GM23248 (cell line): ENCODE measurements around the gene TRIM52. TPM values are rescaled to one million over a fixed set of nuclear protein-coding genes. Genes with fewer than 3 reads are reported as not detected.
"Not testable (repeated sequence)": the region's sequence is repeated elsewhere in the genome, so short reads cannot be mapped to it uniquely, and the experiment has no call there.

Experiments used
- DNase-seq: peaks from one replicate; pipeline ENCODE4 v3.0.0-alpha.2; 2015
- H2AFZ ChIP-seq: fragments of 200-600 bp; sonication (generic); 2 replicates; pipeline ENCODE4 v1.6.1; 2016; ENCODE audit warnings: antibody characterized with exemption
- H3F3A ChIP-seq: fragments of 200-600 bp; sonication (generic); 2 replicates; pipeline ENCODE4 v1.6.1; 2016; ENCODE audit warnings: mild to moderate bottlenecking, antibody characterized with exemption, mixed run types; ENCODE audit not compliant: insufficient read depth
- H3K27ac ChIP-seq: fragments of 200-600 bp; sonication (generic); 2 replicates; pipeline ENCODE4 v1.5.1; 2016; ENCODE audit warnings: mild to moderate bottlenecking
- H3K27me3 ChIP-seq: fragments of 200-600 bp; sonication (generic); replicated peaks from 2 replicates; pipeline ENCODE4 v1.6.1; 2016; ENCODE audit warnings: mild to moderate bottlenecking; ENCODE audit not compliant: insufficient read depth
- H3K36me3 ChIP-seq: fragments of 200-600 bp; sonication (generic); 2 replicates; pipeline ENCODE4 v1.6.1; 2016; ENCODE audit warnings: low read depth, mild to moderate bottlenecking
- H3K4me1 ChIP-seq: fragments of 200-600 bp; sonication (generic); 2 replicates; pipeline ENCODE4 v1.6.1; 2016; ENCODE audit warnings: mild to moderate bottlenecking; ENCODE audit not compliant: insufficient read depth
- H3K4me2 ChIP-seq: fragments of 200-600 bp; sonication (generic); one replicate; pipeline ENCODE4 v1.6.1; 2016; ENCODE audit warnings: mild to moderate bottlenecking; ENCODE audit not compliant: unreplicated experiment
- H3K4me3 ChIP-seq: fragments of 200-600 bp; sonication (generic); 2 replicates; pipeline ENCODE4 v1.5.1; 2016; ENCODE audit warnings: mild to moderate bottlenecking
- H3K79me2 ChIP-seq: fragments of 200-600 bp; sonication (generic); 2 replicates; pipeline ENCODE4 v1.6.1; 2016; ENCODE audit warnings: mild to moderate bottlenecking; ENCODE audit not compliant: insufficient read depth
- H3K9ac ChIP-seq: fragments of 200-600 bp; sonication (generic); 2 replicates; pipeline ENCODE4 v1.6.1; 2016; ENCODE audit warnings: mild to moderate bottlenecking
- H3K9me2 ChIP-seq: fragments of 200-600 bp; sonication (generic); 2 replicates; pipeline ENCODE4 v1.6.1; 2016; ENCODE audit warnings: mixed run types, mild to moderate bottlenecking, moderate library complexity; ENCODE audit not compliant: insufficient read depth
- H3K9me3 ChIP-seq: fragments of 200-600 bp; sonication (generic); one replicate; pipeline ENCODE4 v1.6.1; 2017; ENCODE audit warnings: low read depth
- H4K20me1 ChIP-seq: fragments of 200-600 bp; sonication (generic); 2 replicates; pipeline ENCODE4 v1.6.0; 2016; ENCODE audit not compliant: insufficient read depth
- EZH2 ChIP-seq: fragments of 200-600 bp; sonication (generic); IDR thresholded peaks from 2 replicates; pipeline ENCODE4 v1.6.1; 2018; ENCODE audit warnings: antibody characterized with exemption, mild to moderate bottlenecking; ENCODE audit not compliant: insufficient read depth, poor library complexity, severe bottlenecking
- EZH2phosphoT487 ChIP-seq: fragments of 200-600 bp; sonication (generic); IDR thresholded peaks from 2 replicates; pipeline ENCODE4 v1.6.1; 2018; ENCODE audit warnings: antibody characterized with exemption, moderate library complexity, mild to moderate bottlenecking, low read depth; ENCODE audit not compliant: insufficient read depth
- WGBS, 2 experiments: methylation state at CpG; one replicate each; pipeline ENCODE4 v1.1.6; 2015 to 2017; ENCODE audit warnings: low lambda C conversion rate in 2 of 2, low coverage in 1 of 2; ENCODE audit errors: missing lambda C conversion rate in 2 of 2; 5-methylcytosine and 5-hydroxymethylcytosine counted together
- in situ Hi-C: fragments of 300-500 bp; cut with MboI; formaldehyde crosslinking; loops from 2 replicates; pipeline ENCODE4 v1.15.0; 2020
- polyA plus RNA-seq: library from polyadenylated mRNA; unstranded; fragments of >200 nt; fragmentation: Nextera tagmentation; extraction: Ambion mirVana; gene quantifications from 2 replicates; pipeline ENCODE4 v1.2.1, GENCODE V29; 2016
- total RNA-seq: library from RNA; depleted of rRNA; stranded (reverse); fragments of >200 nt; shearing (Covaris generic); gene quantifications from 2 replicates; pipeline ENCODE4 v1.2.3, GENCODE V29; 2014

TRIM52 gene
- total and polyA plus RNA-seq, 2 experiments from 2014 or later = 4.1 to 6.6 TPM

- 33 to 34% methylated on average over 44 of the region's 44 CpGs for WGBS, 2 experiments
- no peaks in the 10 kb centered on the region for H3K79me2 ChIP-seq
- H3K36me3 ChIP-seq = no peaks in the 10 kb centered on the region
- no peak for TF ChIP-seq EZH2
- peak overlapping the region; percentile 65 for H3K4me2 ChIP-seq
- no peaks in the 10 kb centered on the region for H3K9me3 ChIP-seq
- peak overlapping the region; percentile 52 for H3K4me3 ChIP-seq
- no peak overlapping the region for H3K9ac ChIP-seq
- in situ Hi-C loops = no loop called here
- H3K9me2 ChIP-seq = no peaks in the 10 kb centered on the region
- DNase-seq = no peak
- no peak overlapping the region for H3K27ac ChIP-seq
- peak overlapping the region; percentile 83 for H2AFZ ChIP-seq
- H3F3A ChIP-seq = peaks cover 19% of the 10 kb centered on the region
- H3K4me1 ChIP-seq = no peaks in the 10 kb centered on the region
- no peaks in the 10 kb centered on the region for H4K20me1 ChIP-seq
- H3K27me3 ChIP-seq = no peaks in the 10 kb centered on the region
These were observed 44.6 kb downstream of the TRIM52 start for GRCh38 chr5:181215997-181216989.

GRCh38 chr5:181214249-181214648 is 46.7 kb downstream of the TRIM52 start:
- H3K4me1 ChIP-seq, H3K9ac ChIP-seq, H2AFZ ChIP-seq, H3K27ac ChIP-seq, H3K4me2 ChIP-seq, H3K27me3 ChIP-seq, H3K9me2 ChIP-seq, H3K79me2 ChIP-seq, DNase-seq, H3K9me3 ChIP-seq, in situ Hi-C loops, H4K20me1 ChIP-seq, H3K4me3 ChIP-seq, H3K36me3 ChIP-seq: not testable (repeated sequence)
- H3F3A ChIP-seq = peaks cover 16% of the 10 kb centered on the region
- 85 to 86% methylated on average over 10 of the region's 10 CpGs for WGBS, 2 experiments

- Histone ChIP-seq H4K20me1 (no peaks in the 10 kb centered on the region), H3K4me2 (no peak overlapping the region), H3K9me3 (no peaks in the 10 kb centered on the region), H3K36me3 (no peaks in the 10 kb centered on the region), H3K9ac (no peak overlapping the region), H3K4me3 (no peak overlapping the region), H3K4me1 (no peaks in the 10 kb centered on the region), H3F3A (peaks cover 21% of the 10 kb centered on the region), H3K27ac (no peak overlapping the region), H3K79me2 (no peaks in the 10 kb centered on the region), H3K9me2 (no peaks in the 10 kb centered on the region), H3K27me3 (no peaks in the 10 kb centered on the region), H2AFZ (no peak overlapping the region)
- in situ Hi-C loops = no loop called here
- no peak for DNase-seq
- TF ChIP-seq EZH2phosphoT487 = no peak
- TF ChIP-seq EZH2 = no peak
- 66 to 67% methylated on average over 2 of the region's 2 CpGs for WGBS, 2 experiments
These were observed 48.0 kb downstream of the TRIM52 start for GRCh38 chr5:181212934-181213333.

- Histone ChIP-seq H3K4me1 (no peaks in the 10 kb centered on the region), H3K4me3 (no peak overlapping the region), H3K9me2 (no peaks in the 10 kb centered on the region), H4K20me1 (no peaks in the 10 kb centered on the region), H3K9me3 (no peaks in the 10 kb centered on the region), H3K36me3 (no peaks in the 10 kb centered on the region), H3K27me3 (no peaks in the 10 kb centered on the region), H3F3A (peaks cover 19% of the 10 kb centered on the region), H2AFZ (no peak overlapping the region), H3K4me2 (no peak overlapping the region), H3K79me2 (no peaks in the 10 kb centered on the region), H3K27ac (no peak overlapping the region), H3K9ac (no peak overlapping the region)
- in situ Hi-C loops = no loop called here
- no peak for TF ChIP-seq EZH2
- 79 to 82% methylated on average over 6 of the region's 6 CpGs for WGBS, 2 experiments
- DNase-seq = no peak
These were observed 48.9 kb downstream of the TRIM52 start for GRCh38 chr5:181212080-181212479.
